Hepatocyte (in vitro differentiated cells): Measurements from ENCODE around the gene TRIM7. TPM values are rescaled to one million over a fixed set of nuclear protein-coding genes. Genes with fewer than 3 reads are reported as not detected.

Source experiments
- DNase-seq: peaks from one replicate; pipeline ENCODE4 v3.0.0-alpha.2; 2016; ENCODE audit warnings: low spot score
- H2AFZ ChIP-seq: fragments of 200-600 bp; sonication (generic); 2 replicates; pipeline ENCODE4 v1.6.0; 2016; ENCODE audit warnings: antibody characterized with exemption, mild to moderate bottlenecking
- H3K27ac ChIP-seq: fragments of 200-600 bp; sonication (generic); 2 replicates; pipeline ENCODE4 v1.5.1; 2016; ENCODE audit warnings: mild to moderate bottlenecking
- H3K27me3 ChIP-seq: fragments of 200-600 bp; sonication (generic); 2 replicates; pipeline ENCODE4 v1.6.1; 2016
- H3K36me3 ChIP-seq: fragments of 200-600 bp; sonication (generic); replicated peaks from 2 replicates; pipeline ENCODE4 v1.5.1; 2016; ENCODE audit warnings: low read depth; ENCODE audit not compliant: insufficient read depth
- H3K4me1 ChIP-seq: fragments of 200-600 bp; sonication (generic); 2 replicates; pipeline ENCODE4 v1.5.1; 2016; ENCODE audit warnings: mild to moderate bottlenecking, moderate library complexity; ENCODE audit not compliant: insufficient read depth
- H3K4me2 ChIP-seq: fragments of 200-600 bp; sonication (generic); 2 replicates; pipeline ENCODE4 v1.6.0; 2016
- H3K4me3 ChIP-seq: fragments of 200-600 bp; sonication (generic); 2 replicates; pipeline ENCODE4 v1.5.1; 2016; ENCODE audit warnings: mild to moderate bottlenecking
- H3K79me2 ChIP-seq: fragments of 200-600 bp; sonication (generic); 2 replicates; pipeline ENCODE4 v1.6.0; 2017; ENCODE audit warnings: mild to moderate bottlenecking
- H3K9me2 ChIP-seq: fragments of 200-600 bp; sonication (generic); replicated peaks from 2 replicates; pipeline ENCODE4 v1.6.0; 2017; ENCODE audit warnings: mild to moderate bottlenecking; ENCODE audit not compliant: insufficient read depth
- H3K9me3 ChIP-seq: fragments of 200-600 bp; sonication (generic); 2 replicates; pipeline ENCODE4 v1.5.1; 2016; ENCODE audit warnings: low read depth, mild to moderate bottlenecking
- H4K20me1 ChIP-seq: fragments of 200-600 bp; sonication (generic); 2 replicates; pipeline ENCODE4 v1.6.0; 2016; ENCODE audit warnings: mild to moderate bottlenecking; ENCODE audit not compliant: insufficient read depth, poor library complexity, severe bottlenecking
- CTCF ChIP-seq: fragments of 200-600 bp; sonication (generic); IDR thresholded peaks from 2 replicates; pipeline ENCODE4 v1.5.1; 2016; ENCODE audit warnings: antibody characterized with exemption, mild to moderate bottlenecking; ENCODE audit not compliant: poor library complexity
- EZH2 ChIP-seq: fragments of 200-600 bp; sonication (generic); IDR thresholded peaks from 2 replicates; pipeline ENCODE4 v1.6.1; 2016; ENCODE audit warnings: antibody characterized with exemption, mild to moderate bottlenecking, borderline replicate concordance
- EZH2phosphoT487 ChIP-seq: fragments of 200-600 bp; sonication (generic); IDR thresholded peaks from one replicate; pipeline ENCODE4 v1.6.1; 2018; ENCODE audit warnings: antibody characterized with exemption, mild to moderate bottlenecking, low read depth, moderate library complexity; ENCODE audit not compliant: unreplicated experiment, severe bottlenecking
- WGBS: methylation state at CpG from one replicate; pipeline ENCODE4 v1.1.6; 2016; ENCODE audit warnings: low lambda C conversion rate; ENCODE audit errors: missing lambda C conversion rate; 5-methylcytosine and 5-hydroxymethylcytosine counted together
- polyA plus RNA-seq: library from polyadenylated mRNA; unstranded; fragments of >200 nt; fragmentation: Nextera tagmentation; extraction: Ambion mirVana; gene quantifications from 2 replicates; pipeline ENCODE4 v1.2.1, GENCODE V29; 2016
- total RNA-seq: library from RNA; depleted of rRNA; stranded (reverse); fragments of >200 nt; gene quantifications from 2 replicates; pipeline ENCODE4 v1.2.3, GENCODE V29; 2014

The TRIM7 gene
- total and polyA plus RNA-seq, 2 experiments from 2014 or later: 0.35 TPM; not detected in 1

DNA sequence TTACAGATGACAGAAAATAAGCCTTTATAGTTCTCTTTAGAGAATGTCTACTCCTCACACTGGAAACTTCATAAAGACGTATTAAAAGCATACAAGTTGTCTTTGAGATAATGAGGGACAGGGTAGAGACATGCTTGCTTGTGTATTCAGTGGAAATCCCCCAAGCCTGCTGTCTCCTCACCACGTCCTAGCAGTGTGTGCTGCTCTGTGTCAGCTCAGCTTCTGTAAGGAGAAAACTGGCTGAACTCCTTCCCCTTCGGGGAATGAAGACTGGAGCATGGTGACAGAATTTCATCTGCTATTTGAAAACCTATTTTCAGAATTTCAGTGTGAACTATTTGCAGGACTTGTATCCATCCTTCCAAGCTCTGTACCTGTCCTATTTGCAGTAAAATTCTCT lies 48.2 kb downstream of the TRIM7 start:
- WGBS: 45% methylated on average over 3 of the region's 3 CpGs

GRCh38 chr5:181153814-181154213 lies 51.2 kb downstream of the TRIM7 start:
- H2AFZ ChIP-seq: no peak overlapping the region
- H3K4me3 ChIP-seq: no peak overlapping the region
- H3K27ac ChIP-seq: no peak overlapping the region
- no peak for DNase-seq
- no peaks in the 10 kb centered on the region for H3K9me3 ChIP-seq
- H3K9me2 ChIP-seq: no peaks in the 10 kb centered on the region
- H4K20me1 ChIP-seq: no peaks in the 10 kb centered on the region
- WGBS: 78% methylated on average over 5 of the region's 5 CpGs
- no peaks in the 10 kb centered on the region for H3K36me3 ChIP-seq
- no peak for TF ChIP-seq EZH2phosphoT487
- no peak for TF ChIP-seq CTCF
- TF ChIP-seq EZH2: no peak
- H3K79me2 ChIP-seq: no peaks in the 10 kb centered on the region
- no peaks in the 10 kb centered on the region for H3K4me1 ChIP-seq
- H3K4me2 ChIP-seq: no peak overlapping the region
- peaks cover 16% of the 10 kb centered on the region for H3K27me3 ChIP-seq

More for the DNA sequence above, 48.2 kb downstream of the TRIM7 start:
- Histone ChIP-seq H3K4me2 (no peak overlapping the region), H2AFZ (no peak overlapping the region), H3K9me2 (no peaks in the 10 kb centered on the region), H3K27me3 (peaks cover 16% of the 10 kb centered on the region), H4K20me1 (no peaks in the 10 kb centered on the region), H3K27ac (no peak overlapping the region), H3K4me1 (no peaks in the 10 kb centered on the region), H3K9me3 (no peaks in the 10 kb centered on the region), H3K79me2 (no peaks in the 10 kb centered on the region), H3K4me3 (no peak overlapping the region), H3K36me3 (no peaks in the 10 kb centered on the region)
- no peak for DNase-seq
- no peak for TF ChIP-seq CTCF
- no peak for TF ChIP-seq EZH2phosphoT487
- no peak for TF ChIP-seq EZH2

- Histone ChIP-seq H3K4me2 (no peak overlapping the region), H2AFZ (no peak overlapping the region)
Observed at GRCh38 chr5:181152406-181152805, 52.6 kb downstream of the TRIM7 start.

More at GRCh38 chr5:181152406-181152805, 52.6 kb downstream of the TRIM7 start:
- no peak overlapping the region for H3K27ac ChIP-seq
- H3K36me3 ChIP-seq: no peaks in the 10 kb centered on the region
- no peaks in the 10 kb centered on the region for H3K79me2 ChIP-seq
- H3K9me3 ChIP-seq: no peaks in the 10 kb centered on the region
- H3K4me3 ChIP-seq: no peak overlapping the region
- peaks cover 16% of the 10 kb centered on the region for H3K27me3 ChIP-seq
- H3K4me1 ChIP-seq: no peaks in the 10 kb centered on the region
- 81% methylated on average over 9 of the region's 9 CpGs for WGBS
- H3K9me2 ChIP-seq: no peaks in the 10 kb centered on the region
- no peak for DNase-seq
- no peaks in the 10 kb centered on the region for H4K20me1 ChIP-seq
- TF ChIP-seq EZH2 (no peak), CTCF (no peak), EZH2phosphoT487 (no peak)
